ENCODE results near the gene GRM8.

The GRM8 gene

DNA sequence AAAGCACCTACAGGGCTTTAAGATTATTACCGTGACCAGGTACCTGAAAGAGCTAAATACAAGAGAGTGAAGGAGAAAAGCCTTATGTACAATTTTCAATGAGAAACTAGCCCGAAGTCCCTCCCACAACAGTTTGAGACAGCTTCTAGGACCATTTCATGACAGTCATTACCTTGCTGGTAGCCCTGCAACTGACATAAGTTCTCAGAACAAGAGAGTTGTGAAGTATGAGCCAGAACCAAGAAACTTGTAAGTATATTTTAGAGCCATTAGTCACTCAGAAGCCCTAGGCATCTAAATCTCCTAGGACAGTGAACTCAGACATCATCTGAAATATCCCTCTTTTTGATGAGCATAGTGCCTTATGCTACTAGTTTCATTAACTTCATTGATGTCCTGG lies 792.1 kb downstream of the GRM8 start:
- Histone ChIP-seq H3K9ac (ENCODE audit: low read length) (no peak overlapping the region), H3K27me3 (replicated peaks; ENCODE audit: control insufficient read depth, insufficient read depth, low read length) (no peaks in the 10 kb centered on the region), H3K4me1 (ENCODE audit: control insufficient read depth, insufficient read depth, low read length) (no peaks in the 10 kb centered on the region), H3K9me3 (ENCODE audit: control insufficient read depth, low read length) (no peaks in the 10 kb centered on the region), H3K36me3 (ENCODE audit: control insufficient read depth, insufficient read depth, low read length, severe bottlenecking) (no peaks in the 10 kb centered on the region), H3K4me3 (ENCODE audit: low read length) (no peak overlapping the region)
- DNase-seq (ENCODE audit: low read depth): no peak

DNA sequence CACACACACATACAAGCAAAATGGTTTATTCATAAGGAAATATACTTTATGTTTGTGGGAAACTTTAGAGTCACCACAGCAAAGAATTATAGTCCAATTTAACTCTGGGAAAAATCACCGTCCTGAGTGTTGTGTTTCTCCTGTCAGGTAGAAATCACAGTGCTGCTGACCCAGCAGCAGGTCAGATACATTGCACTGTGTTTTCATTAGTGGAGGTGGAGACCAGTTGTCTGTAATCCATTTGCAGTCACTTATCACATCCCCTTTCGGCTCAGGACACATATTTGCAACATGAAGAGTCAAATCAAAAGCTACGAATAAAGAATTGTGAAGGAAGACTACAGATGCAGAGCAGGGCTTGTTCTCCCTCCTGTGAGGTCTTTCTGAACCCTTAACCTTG lies 799.6 kb downstream of the GRM8 start:
- Histone ChIP-seq H3K9ac (ENCODE audit: low read length) (no peak overlapping the region), H3K4me3 (ENCODE audit: low read length) (no peak overlapping the region), H3K36me3 (ENCODE audit: control insufficient read depth, insufficient read depth, low read length, severe bottlenecking) (no peaks in the 10 kb centered on the region), H3K9me3 (ENCODE audit: control insufficient read depth, low read length) (no peaks in the 10 kb centered on the region), H3K4me1 (ENCODE audit: control insufficient read depth, insufficient read depth, low read length) (no peaks in the 10 kb centered on the region), H3K27me3 (replicated peaks; ENCODE audit: control insufficient read depth, insufficient read depth, low read length) (no peaks in the 10 kb centered on the region)
- no peak for DNase-seq (ENCODE audit: low read depth)

GRCh38 chr7:126450269-126450671 lies 802.5 kb downstream of the GRM8 start:
- DNase-seq (ENCODE audit: low read depth): no peak
- Histone ChIP-seq H3K4me1 (ENCODE audit: control insufficient read depth, insufficient read depth, low read length) (no peaks in the 10 kb centered on the region), H3K9ac (ENCODE audit: low read length) (no peak overlapping the region), H3K36me3 (ENCODE audit: control insufficient read depth, insufficient read depth, low read length, severe bottlenecking) (no peaks in the 10 kb centered on the region), H3K27me3 (replicated peaks; ENCODE audit: control insufficient read depth, insufficient read depth, low read length) (no peaks in the 10 kb centered on the region), H3K9me3 (ENCODE audit: control insufficient read depth, low read length) (no peaks in the 10 kb centered on the region), H3K4me3 (ENCODE audit: low read length) (no peak overlapping the region)

- Histone ChIP-seq H3K9me3 (ENCODE audit: control insufficient read depth, low read length) (no peaks in the 10 kb centered on the region), H3K36me3 (ENCODE audit: control insufficient read depth, insufficient read depth, low read length, severe bottlenecking) (no peaks in the 10 kb centered on the region), H3K4me3 (ENCODE audit: low read length) (no peak overlapping the region), H3K27me3 (replicated peaks; ENCODE audit: control insufficient read depth, insufficient read depth, low read length) (no peaks in the 10 kb centered on the region), H3K4me1 (ENCODE audit: control insufficient read depth, insufficient read depth, low read length) (no peaks in the 10 kb centered on the region), H3K9ac (ENCODE audit: low read length) (no peak overlapping the region)
- DNase-seq (ENCODE audit: low read depth): no peak
Measured at GRCh38 chr7:126449611-126450268, 803.0 kb downstream of the GRM8 start.

DNA sequence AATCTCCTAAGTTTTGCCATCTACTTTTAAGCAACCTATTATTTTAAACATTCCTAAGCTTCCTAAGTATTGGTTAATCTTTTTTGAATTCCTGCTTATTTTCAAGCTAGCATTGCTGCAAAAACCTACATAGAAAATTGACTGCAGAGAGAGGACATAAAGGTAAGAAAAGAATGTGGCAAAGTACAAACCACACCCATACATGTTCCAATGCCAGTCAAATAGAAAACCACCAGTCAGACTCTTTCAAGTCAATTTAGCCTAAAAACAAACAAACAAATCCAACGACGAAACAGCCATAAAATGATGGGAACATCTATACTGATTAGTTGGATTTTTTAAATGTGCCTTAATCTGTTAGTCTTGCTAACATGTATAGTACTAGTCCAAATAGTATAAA lies 804.8 kb downstream of the GRM8 start:
- no peak overlapping the region for H3K4me3 ChIP-seq (ENCODE audit: low read length)
- H3K9ac ChIP-seq (ENCODE audit: low read length): no peak overlapping the region
- no peaks in the 10 kb centered on the region for H3K27me3 ChIP-seq (replicated peaks; ENCODE audit: control insufficient read depth, insufficient read depth, low read length)
- H3K9me3 ChIP-seq (ENCODE audit: control insufficient read depth, low read length): no peaks in the 10 kb centered on the region
- no peaks in the 10 kb centered on the region for H3K36me3 ChIP-seq (ENCODE audit: control insufficient read depth, insufficient read depth, low read length, severe bottlenecking)
- no peak for DNase-seq (ENCODE audit: low read depth)
- no peaks in the 10 kb centered on the region for H3K4me1 ChIP-seq (ENCODE audit: control insufficient read depth, insufficient read depth, low read length)

- H3K27me3 ChIP-seq (replicated peaks; ENCODE audit: control insufficient read depth, insufficient read depth, low read length): no peaks in the 10 kb centered on the region
- H3K36me3 ChIP-seq (ENCODE audit: control insufficient read depth, insufficient read depth, low read length, severe bottlenecking): no peaks in the 10 kb centered on the region
- no peak for DNase-seq (ENCODE audit: low read depth)
- H3K4me3 ChIP-seq (ENCODE audit: low read length): no peak overlapping the region
- H3K4me1 ChIP-seq (ENCODE audit: control insufficient read depth, insufficient read depth, low read length): no peaks in the 10 kb centered on the region
- no peak overlapping the region for H3K9ac ChIP-seq (ENCODE audit: low read length)
- H3K9me3 ChIP-seq (ENCODE audit: control insufficient read depth, low read length): no peaks in the 10 kb centered on the region
Measured at GRCh38 chr7:126445991-126446390, 806.8 kb downstream of the GRM8 start.

DNA sequence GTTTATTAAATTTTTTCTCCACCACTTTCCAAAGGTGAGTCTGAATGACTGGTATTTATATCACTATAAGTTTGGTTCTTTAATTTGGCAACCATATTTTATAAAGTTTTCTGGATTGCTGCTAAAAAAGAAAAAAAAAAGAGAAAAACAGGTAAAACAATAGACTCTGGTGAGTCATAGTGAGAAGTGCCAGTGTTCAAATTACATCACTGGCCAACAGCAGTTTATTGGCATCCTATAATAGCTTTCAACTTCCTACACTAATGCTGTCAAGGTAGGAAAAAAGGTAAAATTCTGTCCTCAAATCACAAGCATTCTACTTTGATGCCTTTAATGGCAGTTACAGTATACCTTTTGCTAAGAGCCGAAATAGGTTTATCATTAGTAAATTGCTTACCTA lies 808.8 kb downstream of the GRM8 start:
- no peak for DNase-seq (ENCODE audit: low read depth)
- no peak overlapping the region for H3K9ac ChIP-seq (ENCODE audit: low read length)
- no peaks in the 10 kb centered on the region for H3K36me3 ChIP-seq (ENCODE audit: control insufficient read depth, insufficient read depth, low read length, severe bottlenecking)
- H3K9me3 ChIP-seq (ENCODE audit: control insufficient read depth, low read length): no peaks in the 10 kb centered on the region
- H3K27me3 ChIP-seq (replicated peaks; ENCODE audit: control insufficient read depth, insufficient read depth, low read length): no peaks in the 10 kb centered on the region
- H3K4me1 ChIP-seq (ENCODE audit: control insufficient read depth, insufficient read depth, low read length): no peaks in the 10 kb centered on the region
- H3K4me3 ChIP-seq (ENCODE audit: low read length): no peak overlapping the region

GRCh38 chr7:126442908-126443307 lies 809.8 kb downstream of the GRM8 start:
- Histone ChIP-seq H3K27me3 (replicated peaks; ENCODE audit: control insufficient read depth, insufficient read depth, low read length) (no peaks in the 10 kb centered on the region), H3K9me3 (ENCODE audit: control insufficient read depth, low read length) (no peaks in the 10 kb centered on the region)

GRCh38 chr7:126441745-126442144 lies 811.0 kb downstream of the GRM8 start:
- Histone ChIP-seq H3K27me3 (replicated peaks; ENCODE audit: control insufficient read depth, insufficient read depth, low read length) (no peaks in the 10 kb centered on the region), H3K9ac (ENCODE audit: low read length) (no peak overlapping the region), H3K9me3 (ENCODE audit: control insufficient read depth, low read length) (no peaks in the 10 kb centered on the region), H3K36me3 (ENCODE audit: control insufficient read depth, insufficient read depth, low read length, severe bottlenecking) (no peaks in the 10 kb centered on the region), H3K4me3 (ENCODE audit: low read length) (no peak overlapping the region), H3K4me1 (ENCODE audit: control insufficient read depth, insufficient read depth, low read length) (no peaks in the 10 kb centered on the region)
- no peak for DNase-seq (ENCODE audit: low read depth)

More at GRCh38 chr7:126442908-126443307, 809.8 kb downstream of the GRM8 start:
- H3K36me3 ChIP-seq (ENCODE audit: control insufficient read depth, insufficient read depth, low read length, severe bottlenecking): no peaks in the 10 kb centered on the region
- DNase-seq (ENCODE audit: low read depth): no peak
- no peak overlapping the region for H3K9ac ChIP-seq (ENCODE audit: low read length)
- H3K4me3 ChIP-seq (ENCODE audit: low read length): no peak overlapping the region
- no peaks in the 10 kb centered on the region for H3K4me1 ChIP-seq (ENCODE audit: control insufficient read depth, insufficient read depth, low read length)

DNA sequence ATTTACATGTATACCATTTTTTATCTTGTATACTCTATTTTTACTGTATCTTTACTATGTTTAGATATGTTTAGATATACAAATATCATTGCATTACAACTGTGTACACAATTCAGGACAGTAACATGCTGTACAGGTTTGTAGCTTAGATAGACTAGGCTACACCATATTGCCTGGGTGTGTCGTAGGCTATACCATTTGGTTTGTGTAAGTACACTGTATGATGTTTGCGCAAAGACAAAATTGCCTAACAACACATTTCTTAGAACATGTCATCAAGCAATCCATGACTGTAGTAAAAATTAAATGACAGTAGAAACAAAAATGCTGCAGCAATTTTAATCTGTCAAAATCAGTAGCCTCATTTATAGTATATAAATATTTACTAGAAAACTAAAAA lies 812.2 kb downstream of the GRM8 start:
- Histone ChIP-seq H3K4me3 (ENCODE audit: low read length) (no peak overlapping the region), H3K9me3 (ENCODE audit: control insufficient read depth, low read length) (no peaks in the 10 kb centered on the region), H3K4me1 (ENCODE audit: control insufficient read depth, insufficient read depth, low read length) (no peaks in the 10 kb centered on the region), H3K27me3 (replicated peaks; ENCODE audit: control insufficient read depth, insufficient read depth, low read length) (no peaks in the 10 kb centered on the region), H3K9ac (ENCODE audit: low read length) (no peak overlapping the region), H3K36me3 (ENCODE audit: control insufficient read depth, insufficient read depth, low read length, severe bottlenecking) (no peaks in the 10 kb centered on the region)
- no peak for DNase-seq (ENCODE audit: low read depth)

- no peaks in the 10 kb centered on the region for H3K9me3 ChIP-seq (ENCODE audit: control insufficient read depth, low read length)
- H3K27me3 ChIP-seq (replicated peaks; ENCODE audit: control insufficient read depth, insufficient read depth, low read length): no peaks in the 10 kb centered on the region
- no peak overlapping the region for H3K4me3 ChIP-seq (ENCODE audit: low read length)
- H3K9ac ChIP-seq (ENCODE audit: low read length): no peak overlapping the region
- DNase-seq (ENCODE audit: low read depth): no peak
- H3K4me1 ChIP-seq (ENCODE audit: control insufficient read depth, insufficient read depth, low read length): no peaks in the 10 kb centered on the region
- H3K36me3 ChIP-seq (ENCODE audit: control insufficient read depth, insufficient read depth, low read length, severe bottlenecking): no peaks in the 10 kb centered on the region
Measured at GRCh38 chr7:126436213-126436868, 816.4 kb downstream of the GRM8 start.

GRCh38 chr7:126426652-126427051 lies 826.1 kb downstream of the GRM8 start:
- Histone ChIP-seq H3K4me1 (ENCODE audit: control insufficient read depth, insufficient read depth, low read length) (no peaks in the 10 kb centered on the region), H3K27me3 (replicated peaks; ENCODE audit: control insufficient read depth, insufficient read depth, low read length) (no peaks in the 10 kb centered on the region), H3K4me3 (ENCODE audit: low read length) (no peak overlapping the region), H3K36me3 (ENCODE audit: control insufficient read depth, insufficient read depth, low read length, severe bottlenecking) (no peaks in the 10 kb centered on the region), H3K9ac (ENCODE audit: low read length) (no peak overlapping the region), H3K9me3 (ENCODE audit: control insufficient read depth, low read length) (no peaks in the 10 kb centered on the region)
- no peak for DNase-seq (ENCODE audit: low read depth)
